Body of pancreas (tissue), 4 donors: ENCODE measurements around the gene PIP4K2C. TPM values are rescaled to one million over a fixed set of nuclear protein-coding genes. Genes with fewer than 3 reads are reported as not detected.

Source experiments
- ATAC-seq: fragments of 150-250 bp; one replicate; pipeline ENCODE4 v1.9.1; 2016
- DNase-seq, 4 donors: peaks; one replicate each; pipeline ENCODE4 v3.0.0-alpha.2; 2019
- H3K27ac ChIP-seq, 4 donors: fragments of 200-600 bp; sonication (generic); 1 replicate in 3 of 4; 2 replicates in 1 of 4; pipeline versions ENCODE4 v1.5.1 to v1.6.1; 2016 to 2019; ENCODE audit warnings: mild to moderate bottlenecking in 1 of 4, mixed read lengths in 1 of 4, moderate library complexity in 1 of 4
- H3K27me3 ChIP-seq, 2 donors: fragments of 200-600 bp; sonication (generic); one replicate each; pipeline ENCODE4 v1.6.0; 2016; ENCODE audit warnings: mild to moderate bottlenecking in 1 of 2
- H3K36me3 ChIP-seq, 2 donors: fragments of 200-600 bp; sonication (generic); replicated peaks in 1 of 2; 2 replicates each; pipeline ENCODE4 v1.5.1; 2016; ENCODE audit warnings: low read depth in 2 of 2; ENCODE audit not compliant: insufficient read depth in 1 of 2
- H3K4me1 ChIP-seq: fragments of 200-600 bp; sonication (generic); one replicate; pipeline ENCODE4 v1.6.0; 2016
- H3K4me3 ChIP-seq, 2 donors: fragments of 200-600 bp; sonication (generic); 1 replicate in 1 of 2; 2 replicates in 1 of 2; pipeline ENCODE4 v1.5.1; 2016 to 2019
- H3K9me3 ChIP-seq, 3 donors: fragments of 200-600 bp; sonication (generic); 1 replicate in 2 of 3; 2 replicates in 1 of 3; pipeline ENCODE4 v1.5.1; 2016
- POLR2A ChIP-seq, 3 donors: fragments of 450-650 bp; IDR thresholded peaks; one replicate each; pipeline ENCODE4 v1.6.1; 2016; ENCODE audit warnings: antibody characterized with exemption in 3 of 3, mild to moderate bottlenecking in 2 of 3
- WGBS, 2 donors: methylation state at CpG; one replicate each; pipeline ENCODE4 v1.1.5; 2017; 5-methylcytosine and 5-hydroxymethylcytosine counted together
- intact Hi-C: fragments of 100-400 bp; cut with DNase I; formaldehyde crosslinking; loops from one replicate; pipeline ENCODE4 v1.15.1; 2023
- total RNA-seq, 2 donors: library from RNA; depleted of rRNA; stranded (reverse); fragments of >200 nt; gene quantifications; one replicate each; pipeline ENCODE4 v1.1.0, GENCODE V29; 2016
- TF ChIP-seq, protein P1 (sequence below), 7 experiments: fragments of 450-650 bp in 4 of 7; fragments of 200-600 bp in 3 of 7; sonication (generic) in 3 of 7; IDR thresholded peaks; one replicate each; pipeline ENCODE4 v1.5.1; 2016 to 2019; ENCODE audit warnings: antibody characterized with exemption in 7 of 7

The PIP4K2C gene
- total RNA-seq, 2 donors from 2014 or later, result 12.2 to 48.0 TPM

DNA sequence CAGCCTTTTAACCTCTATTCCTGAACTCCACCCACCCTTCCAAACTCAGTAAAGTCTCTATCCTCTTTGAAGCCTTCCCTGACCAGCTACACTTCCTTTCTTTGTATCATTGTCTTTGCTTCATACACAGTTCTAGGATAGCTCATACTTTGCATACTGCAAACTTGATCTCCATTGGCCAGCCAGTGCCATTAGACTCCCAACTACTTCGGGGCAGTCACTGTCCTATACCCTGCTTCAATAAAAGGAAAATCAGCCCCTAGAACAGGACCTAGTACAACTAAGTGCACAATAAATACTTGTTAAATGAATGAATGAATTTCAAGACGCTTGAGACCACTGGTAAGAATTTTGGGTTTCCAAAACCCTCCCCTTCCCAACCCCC lies 521 bp upstream of the PIP4K2C start:
- intact Hi-C loops, result no loop called here
- Histone ChIP-seq H3K27me3 (no peaks in the 10 kb centered on the region), H3K4me3 (peak overlapping the region; percentile 81 to 94), H3K36me3 (no peaks in the 10 kb centered on the region), H3K9me3 (no peaks in the 10 kb centered on the region), H3K27ac (peak overlapping the region in 3 of 4 donors; percentile 30 to 80 (median 76)), H3K4me1 (peaks cover 28% of the 10 kb centered on the region)
- no peak for TF ChIP-seq POLR2A (IDR thresholded peaks at IDR 0.05)
- TF ChIP-seq, protein P1, sequence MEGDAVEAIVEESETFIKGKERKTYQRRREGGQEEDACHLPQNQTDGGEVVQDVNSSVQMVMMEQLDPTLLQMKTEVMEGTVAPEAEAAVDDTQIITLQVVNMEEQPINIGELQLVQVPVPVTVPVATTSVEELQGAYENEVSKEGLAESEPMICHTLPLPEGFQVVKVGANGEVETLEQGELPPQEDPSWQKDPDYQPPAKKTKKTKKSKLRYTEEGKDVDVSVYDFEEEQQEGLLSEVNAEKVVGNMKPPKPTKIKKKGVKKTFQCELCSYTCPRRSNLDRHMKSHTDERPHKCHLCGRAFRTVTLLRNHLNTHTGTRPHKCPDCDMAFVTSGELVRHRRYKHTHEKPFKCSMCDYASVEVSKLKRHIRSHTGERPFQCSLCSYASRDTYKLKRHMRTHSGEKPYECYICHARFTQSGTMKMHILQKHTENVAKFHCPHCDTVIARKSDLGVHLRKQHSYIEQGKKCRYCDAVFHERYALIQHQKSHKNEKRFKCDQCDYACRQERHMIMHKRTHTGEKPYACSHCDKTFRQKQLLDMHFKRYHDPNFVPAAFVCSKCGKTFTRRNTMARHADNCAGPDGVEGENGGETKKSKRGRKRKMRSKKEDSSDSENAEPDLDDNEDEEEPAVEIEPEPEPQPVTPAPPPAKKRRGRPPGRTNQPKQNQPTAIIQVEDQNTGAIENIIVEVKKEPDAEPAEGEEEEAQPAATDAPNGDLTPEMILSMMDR (IDR thresholded peaks at IDR 0.05), result no peak
- DNase-seq (no peak), ATAC-seq (no peak)
- 10 to 11% methylated on average over 2 of the region's 2 CpGs for WGBS, 2 donors

DNA sequence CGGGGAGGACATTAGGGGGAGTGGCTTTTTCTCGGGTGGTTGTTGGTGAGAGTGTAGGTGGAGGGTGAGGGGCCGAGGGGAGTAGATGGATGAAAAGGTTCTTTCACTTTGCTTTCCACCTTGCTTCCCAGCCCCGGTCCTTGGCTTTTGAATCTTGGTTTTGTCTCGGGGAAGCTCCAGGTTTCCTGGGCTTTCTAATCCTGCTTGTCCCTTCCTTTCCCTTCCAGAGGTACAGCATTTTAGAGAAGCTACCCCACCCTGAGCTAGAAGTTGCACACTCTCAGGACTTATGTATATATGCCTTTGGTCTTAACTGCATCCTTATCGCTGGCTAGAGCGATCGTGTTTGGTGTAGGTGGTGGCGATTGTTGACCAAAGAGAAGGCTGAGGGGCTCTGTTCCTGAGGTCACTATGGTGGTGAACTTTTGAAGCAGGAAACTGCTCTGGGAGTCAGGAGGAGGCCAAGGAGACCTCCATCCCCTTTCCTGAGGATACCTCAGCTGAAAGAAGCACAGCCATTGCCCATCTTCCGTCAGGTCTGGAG lies 862 bp downstream of the PIP4K2C start:
- H3K4me1 ChIP-seq, result peaks cover 28% of the 10 kb centered on the region
- peaks cover 0 to 6% of the 10 kb centered on the region in 2 donors for H3K36me3 ChIP-seq
- intact Hi-C loops, result no loop called here
- TF ChIP-seq, protein P1 (IDR thresholded peaks at IDR 0.05), result no peak
- peak overlapping the region in 1 of 4 donors; percentile 30 for H3K27ac ChIP-seq
- no peak for ATAC-seq
- no peak for DNase-seq
- WGBS, 2 donors, result 18 to 20% methylated on average over 10 of the region's 10 CpGs
- no peaks in the 10 kb centered on the region for H3K9me3 ChIP-seq
- H3K27me3 ChIP-seq, result no peaks in the 10 kb centered on the region
- peak overlapping the region; percentile 81 to 94 for H3K4me3 ChIP-seq

DNA sequence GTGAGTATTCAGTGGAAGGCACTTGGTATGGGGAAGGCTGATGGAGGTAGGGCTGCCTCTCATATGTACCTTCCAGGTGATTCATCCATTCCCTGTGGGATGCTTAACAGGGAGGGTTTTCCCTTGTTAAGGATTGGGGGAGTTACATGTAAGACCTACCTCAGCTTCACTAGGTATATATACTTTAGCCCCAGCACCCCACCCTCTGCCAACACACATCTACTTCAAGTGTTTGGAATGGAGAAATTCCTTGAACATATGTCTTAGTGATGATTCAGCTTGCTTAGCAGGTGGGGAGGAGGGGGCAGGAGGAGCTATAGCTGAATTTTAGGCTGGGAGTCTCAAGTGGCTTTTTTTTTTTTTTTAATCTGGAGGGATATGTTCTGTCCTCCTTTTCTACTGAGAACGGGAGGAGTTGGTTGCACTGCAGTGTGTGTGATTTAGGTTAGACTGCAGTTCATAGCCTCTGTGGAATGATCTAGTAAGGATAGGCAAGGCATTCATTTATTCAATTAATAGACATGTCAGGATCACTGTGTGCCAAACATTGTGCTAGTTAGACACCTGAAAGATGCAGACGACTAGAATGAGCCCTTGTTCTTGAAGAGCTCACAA lies 1.7 kb downstream of the PIP4K2C start:
- H3K4me1 ChIP-seq, result peaks cover 28% of the 10 kb centered on the region
- intact Hi-C loops, result no loop called here
- H3K36me3 ChIP-seq, result peaks cover 0 to 6% of the 10 kb centered on the region in 2 donors
- WGBS, 2 donors, result 59 to 61% methylated on average over 2 of the region's 2 CpGs
- H3K27ac ChIP-seq, result no peak overlapping the region
- no peaks in the 10 kb centered on the region for H3K9me3 ChIP-seq
- no peaks in the 10 kb centered on the region for H3K27me3 ChIP-seq
- ATAC-seq (no peak), DNase-seq (no peak)
- TF ChIP-seq POLR2A (IDR thresholded peaks at IDR 0.05), result no peak
- TF ChIP-seq, protein P1 (IDR thresholded peaks at IDR 0.05), result no peak
- no peak overlapping the region for H3K4me3 ChIP-seq

DNA sequence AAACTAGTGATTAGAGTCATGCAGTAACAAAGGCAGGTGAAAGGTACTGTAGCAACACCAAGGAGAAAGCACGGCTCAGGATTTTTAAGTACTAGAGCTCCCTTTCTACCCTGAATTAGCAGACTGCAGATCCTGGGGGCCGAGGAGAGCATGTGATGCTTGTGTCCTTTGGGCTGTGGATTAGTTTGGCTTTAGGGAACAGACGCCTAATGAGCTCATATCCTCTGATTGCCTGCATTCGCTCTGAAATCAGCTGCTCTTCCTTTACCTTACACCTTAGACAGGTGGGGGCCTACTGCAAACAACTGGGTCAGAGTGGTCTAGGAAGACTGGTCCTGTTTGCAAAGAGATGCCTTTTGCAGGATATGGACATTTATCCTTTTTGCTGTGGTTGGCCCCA lies 2.2 kb downstream of the PIP4K2C start:
- no peak for ATAC-seq
- 82 to 85% methylated on average over 4 of the region's 4 CpGs for WGBS, 2 donors
- Histone ChIP-seq H3K36me3 (peaks cover 0 to 6% of the 10 kb centered on the region in 2 donors), H3K27me3 (no peaks in the 10 kb centered on the region), H3K4me3 (no peak overlapping the region), H3K27ac (no peak overlapping the region), H3K4me1 (peaks cover 28% of the 10 kb centered on the region), H3K9me3 (no peaks in the 10 kb centered on the region)
- DNase-seq, result no peak
- intact Hi-C loops, result no loop called here
- TF ChIP-seq, protein P1 (IDR thresholded peaks at IDR 0.05), result no peak
- TF ChIP-seq POLR2A (IDR thresholded peaks at IDR 0.05), result no peak

DNA sequence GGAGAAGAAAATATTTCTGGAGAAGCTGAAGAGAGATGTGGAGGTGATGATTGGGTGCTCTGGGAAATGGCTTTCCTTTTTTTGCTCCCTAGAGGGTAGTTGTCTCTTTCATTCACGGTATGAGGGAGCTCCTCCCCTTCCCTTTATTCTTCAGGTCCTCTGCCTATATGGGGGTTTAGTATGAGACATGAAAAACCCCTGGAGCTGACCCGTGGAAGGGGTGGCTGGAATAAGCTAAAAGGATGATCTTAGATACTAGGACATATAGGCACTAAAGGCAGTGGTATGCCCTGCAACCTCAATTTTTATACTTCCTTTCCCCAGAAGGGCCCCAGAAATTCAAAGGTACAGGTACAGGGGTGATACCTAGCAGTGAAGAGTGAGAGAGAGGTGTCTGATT lies 9.4 kb downstream of the PIP4K2C start:
- intact Hi-C loops, result no loop called here
- no peaks in the 10 kb centered on the region for H3K27me3 ChIP-seq
- WGBS, 2 donors, result 70 to 77% methylated on average over 2 of the region's 2 CpGs
- no peak overlapping the region for H3K4me3 ChIP-seq
- H3K27ac ChIP-seq, result no peak overlapping the region
- TF ChIP-seq, protein P1 (IDR thresholded peaks at IDR 0.05), result no peak
- no peak for TF ChIP-seq POLR2A (IDR thresholded peaks at IDR 0.05)
- H3K4me1 ChIP-seq, result peaks cover 15% of the 10 kb centered on the region
- no peak for DNase-seq
- H3K36me3 ChIP-seq, result peaks cover 0 to 13% of the 10 kb centered on the region in 2 donors
- no peaks in the 10 kb centered on the region for H3K9me3 ChIP-seq
- no peak for ATAC-seq
